ENCODE measurements around the gene FAIM2.
"Not testable (repeated sequence)": the region's sequence is repeated elsewhere in the genome, so short reads cannot be mapped to it uniquely, and the experiment has no call there.

Gene FAIM2

DNA sequence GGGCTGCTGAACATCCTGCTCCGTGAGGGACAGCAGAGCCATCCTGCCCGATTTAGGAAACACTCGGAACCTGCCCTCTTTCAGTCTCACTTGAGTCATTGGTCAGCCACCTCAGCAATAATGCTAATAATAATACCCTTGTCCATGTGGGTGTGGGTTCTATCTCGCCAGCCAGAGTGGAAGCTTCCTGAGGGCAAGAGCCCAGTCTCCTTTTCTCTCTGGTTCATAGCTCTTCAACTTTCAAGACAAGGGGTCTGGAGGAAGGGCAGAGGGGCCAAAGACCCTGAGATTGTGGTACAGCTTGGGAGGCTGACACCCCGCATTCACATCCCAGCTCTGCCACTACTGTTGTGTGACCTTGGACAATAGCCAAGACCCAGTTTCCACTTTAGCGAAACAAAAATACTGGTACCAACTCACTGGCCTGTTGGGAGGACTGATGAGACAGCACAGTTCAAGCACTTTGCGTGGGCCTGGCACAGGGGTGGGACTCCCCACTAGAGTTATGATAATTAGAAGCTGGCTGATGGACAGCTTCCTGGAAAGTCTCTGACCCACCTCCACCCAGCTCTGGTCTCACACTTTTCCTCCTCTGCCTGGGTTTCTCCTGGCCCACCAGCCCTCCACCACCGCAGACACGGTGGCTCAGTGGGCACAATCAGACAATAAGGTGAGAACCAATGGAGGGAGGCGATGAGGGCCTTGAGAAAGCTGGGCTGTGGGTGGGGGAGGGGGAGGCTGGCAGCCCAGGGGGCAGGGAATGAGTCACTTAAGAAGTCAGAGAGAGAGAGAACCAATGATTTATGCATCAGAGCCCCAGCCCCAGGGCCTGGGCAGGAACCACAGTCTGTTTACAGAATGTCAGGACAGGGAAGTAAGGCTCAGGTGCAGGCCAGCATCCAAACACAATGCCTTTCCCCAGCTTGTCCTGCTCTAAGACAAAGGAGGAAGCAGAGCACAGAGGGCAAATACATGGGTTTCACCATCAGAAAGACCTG, 9.6 kb downstream of the FAIM2 start:
- no peak for DNase-seq

DNA sequence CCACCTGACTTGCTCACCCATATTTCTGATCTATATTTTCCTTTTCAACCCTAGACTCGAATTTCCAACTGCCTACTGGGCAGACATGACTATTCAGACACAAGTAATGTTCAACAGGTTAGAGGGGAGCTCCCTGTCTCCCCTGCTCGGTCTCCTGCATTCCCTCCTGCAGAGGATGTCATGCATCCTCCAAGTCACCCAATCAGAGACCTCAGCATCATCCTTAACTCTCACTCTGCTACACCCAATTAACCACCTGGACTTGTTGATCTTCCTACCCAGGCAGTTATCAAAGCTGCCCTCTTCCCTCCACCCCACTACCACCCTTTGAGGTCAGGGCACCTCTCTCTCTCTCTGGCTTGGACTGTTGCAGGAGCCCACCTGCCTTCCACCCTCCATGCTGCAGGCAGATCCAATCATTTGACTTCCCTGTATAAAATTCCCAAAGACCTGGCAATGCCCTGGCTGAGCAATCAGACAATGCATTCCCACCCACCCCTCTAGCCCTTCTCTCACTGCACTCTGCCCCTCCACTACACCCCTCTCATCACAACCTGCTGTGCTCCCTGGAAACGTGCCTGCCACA, 10.9 kb downstream of the FAIM2 start:
- DNase-seq, result no peak

DNA sequence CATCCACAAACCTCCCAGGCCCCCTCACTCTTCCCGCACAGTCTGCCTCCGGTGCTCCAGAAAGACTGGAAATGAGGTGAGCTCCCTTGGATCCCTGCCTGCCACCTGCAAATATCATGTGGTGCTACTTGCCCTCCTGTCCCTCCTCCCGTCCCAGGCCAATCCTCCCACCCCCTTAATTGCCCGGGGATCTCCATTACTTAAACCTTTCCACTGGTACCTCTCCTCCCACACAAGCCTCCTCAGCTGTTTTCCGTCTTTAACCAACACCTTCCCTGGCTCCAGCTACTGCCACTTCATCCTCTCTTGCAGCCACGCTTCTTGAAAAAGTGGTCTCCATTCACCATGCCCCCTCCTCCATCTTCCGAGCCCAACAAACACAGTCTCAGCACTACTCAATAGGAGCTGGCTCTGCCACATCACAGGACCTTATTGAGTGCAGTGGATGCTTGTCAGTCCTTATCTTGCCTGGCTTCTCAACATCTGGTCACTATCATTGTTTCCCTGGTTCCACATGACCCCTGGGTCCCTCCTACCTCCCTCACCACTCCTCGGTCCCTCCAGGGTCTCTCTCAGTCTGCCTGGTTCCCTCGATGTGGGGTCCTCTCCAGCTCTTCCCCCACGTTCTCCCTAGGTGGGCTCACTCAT, 11.5 kb downstream of the FAIM2 start:
- no peak for DNase-seq

DNA sequence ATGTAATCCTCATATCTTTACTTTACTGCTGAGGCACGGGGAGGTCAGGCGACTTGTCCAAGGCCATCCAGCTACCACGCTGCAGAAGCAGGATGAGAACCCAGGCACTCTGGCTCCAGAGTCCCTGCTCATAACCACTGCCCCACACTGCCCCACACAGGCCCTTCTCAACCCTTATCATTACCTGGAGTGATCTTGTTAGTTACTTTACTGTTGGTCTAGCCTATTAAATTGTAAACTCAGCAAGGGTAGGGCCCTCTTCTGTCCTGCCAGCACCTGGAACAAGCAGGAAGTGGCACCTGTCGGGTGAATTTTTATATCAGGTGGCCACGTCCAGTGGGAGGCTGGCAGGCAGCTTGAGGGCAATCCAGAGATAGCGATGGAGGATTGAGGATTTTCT, 12.2 kb downstream of the FAIM2 start:
- no peak for DNase-seq

DNA sequence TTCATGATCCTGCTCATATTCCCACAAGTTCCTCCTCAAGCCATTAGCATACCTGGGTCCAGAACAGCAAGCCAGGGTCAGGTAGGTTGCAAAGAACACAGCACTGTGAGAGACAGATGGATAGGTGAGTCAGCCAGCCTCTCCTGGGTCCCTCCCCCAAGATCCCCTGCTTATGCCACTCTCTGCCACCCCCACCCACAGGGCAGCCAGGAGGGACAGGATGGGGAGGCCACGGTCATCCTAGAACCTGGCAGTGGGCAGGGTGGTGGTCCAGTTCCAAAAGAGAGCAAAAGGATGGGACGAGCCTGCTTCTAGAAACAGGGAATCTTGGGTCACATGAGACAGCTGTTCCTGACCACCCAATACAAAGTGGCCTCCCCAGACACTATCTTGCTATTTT, 12.7 kb downstream of the FAIM2 start:
- DNase-seq, result no peak

DNA sequence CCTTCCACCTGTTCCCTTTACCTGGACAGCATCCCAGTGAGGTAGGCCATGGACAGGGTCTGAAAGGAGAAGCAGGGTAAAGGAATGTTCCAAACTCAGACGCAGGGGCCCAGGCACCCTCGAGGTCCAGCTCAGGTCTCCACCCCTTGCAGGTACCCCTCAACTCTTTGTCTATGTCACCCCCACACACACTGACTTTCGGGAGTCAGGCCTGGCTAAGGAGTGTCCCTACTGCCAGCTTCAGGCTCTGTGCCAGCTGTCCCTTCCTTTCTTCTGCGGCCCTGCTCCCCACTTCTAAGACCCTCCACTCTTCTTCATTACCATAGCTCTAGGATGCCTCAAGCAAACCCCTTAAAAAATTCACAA, 13.6 kb downstream of the FAIM2 start:
- DNase-seq, result no peak

DNA sequence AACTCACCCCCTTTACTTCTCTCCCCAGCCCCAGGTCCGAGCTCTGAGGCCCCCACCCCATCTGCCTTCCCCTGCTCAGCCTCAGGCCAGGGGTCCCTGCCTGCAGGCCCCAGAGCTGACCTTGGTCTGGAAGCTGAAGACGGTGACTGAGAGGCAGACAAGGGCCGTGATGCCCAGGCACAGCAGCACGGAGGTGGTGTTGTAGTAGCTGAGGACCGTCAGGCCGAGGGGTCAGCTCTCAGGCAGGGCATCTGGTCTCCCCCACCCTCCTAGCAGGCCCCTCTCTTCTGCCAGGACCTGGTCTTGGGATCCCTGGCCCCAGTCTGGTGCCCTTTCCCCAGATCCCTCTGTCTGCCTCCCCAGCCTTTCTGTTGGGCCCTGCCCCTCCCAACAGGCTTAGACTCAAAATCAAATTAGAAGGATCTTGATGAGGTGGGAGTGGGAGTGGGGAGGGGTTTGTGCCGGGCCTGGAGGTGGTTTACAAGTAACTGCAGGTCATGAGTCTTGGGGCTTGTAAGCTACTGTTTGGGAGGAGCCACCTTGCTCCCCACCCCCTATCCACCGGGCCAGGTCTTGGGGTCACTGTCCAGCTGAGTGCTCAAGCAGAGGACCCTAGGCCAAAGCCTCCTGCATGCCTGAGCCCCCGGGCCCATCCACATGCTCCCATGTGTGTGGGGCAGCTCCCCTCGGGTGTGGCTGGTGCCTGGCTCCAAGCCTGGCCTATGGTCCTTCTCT, 14.2 kb downstream of the FAIM2 start:
- no peak for DNase-seq

DNA sequence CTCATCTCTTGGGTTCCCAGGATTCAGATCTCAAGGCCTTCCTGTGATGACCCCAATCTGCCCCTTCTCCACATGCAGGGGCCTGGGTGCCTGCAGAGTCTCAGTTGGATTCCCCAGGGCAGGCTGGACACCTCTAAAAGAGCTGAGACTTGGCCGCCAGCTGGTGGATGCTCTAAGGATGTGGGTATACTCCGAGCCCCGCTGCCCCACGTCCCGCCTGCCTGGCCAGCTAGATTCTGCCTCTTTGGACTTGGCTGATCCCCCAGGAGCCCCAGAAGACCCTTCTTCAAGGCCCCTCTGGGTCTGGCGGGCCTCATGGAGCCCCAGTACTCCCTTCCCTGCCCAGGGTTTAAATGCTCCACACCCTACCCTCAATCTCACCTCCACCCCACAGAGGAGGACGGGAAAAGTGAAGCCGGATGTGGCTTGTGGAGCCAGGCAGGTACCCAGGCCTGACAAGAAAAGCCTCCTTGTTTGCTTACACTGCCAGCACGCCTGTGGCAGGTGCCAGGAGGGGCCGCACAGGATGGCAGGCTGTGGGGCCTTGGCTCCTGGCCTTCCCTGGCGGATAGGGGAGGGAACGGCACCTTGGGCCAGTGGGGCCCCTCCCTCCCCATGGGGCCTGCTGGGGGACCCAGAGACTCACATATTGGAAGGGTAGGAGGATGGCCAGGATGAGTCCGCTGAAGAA, 15.1 kb downstream of the FAIM2 start:
- no peak for DNase-seq

DNA sequence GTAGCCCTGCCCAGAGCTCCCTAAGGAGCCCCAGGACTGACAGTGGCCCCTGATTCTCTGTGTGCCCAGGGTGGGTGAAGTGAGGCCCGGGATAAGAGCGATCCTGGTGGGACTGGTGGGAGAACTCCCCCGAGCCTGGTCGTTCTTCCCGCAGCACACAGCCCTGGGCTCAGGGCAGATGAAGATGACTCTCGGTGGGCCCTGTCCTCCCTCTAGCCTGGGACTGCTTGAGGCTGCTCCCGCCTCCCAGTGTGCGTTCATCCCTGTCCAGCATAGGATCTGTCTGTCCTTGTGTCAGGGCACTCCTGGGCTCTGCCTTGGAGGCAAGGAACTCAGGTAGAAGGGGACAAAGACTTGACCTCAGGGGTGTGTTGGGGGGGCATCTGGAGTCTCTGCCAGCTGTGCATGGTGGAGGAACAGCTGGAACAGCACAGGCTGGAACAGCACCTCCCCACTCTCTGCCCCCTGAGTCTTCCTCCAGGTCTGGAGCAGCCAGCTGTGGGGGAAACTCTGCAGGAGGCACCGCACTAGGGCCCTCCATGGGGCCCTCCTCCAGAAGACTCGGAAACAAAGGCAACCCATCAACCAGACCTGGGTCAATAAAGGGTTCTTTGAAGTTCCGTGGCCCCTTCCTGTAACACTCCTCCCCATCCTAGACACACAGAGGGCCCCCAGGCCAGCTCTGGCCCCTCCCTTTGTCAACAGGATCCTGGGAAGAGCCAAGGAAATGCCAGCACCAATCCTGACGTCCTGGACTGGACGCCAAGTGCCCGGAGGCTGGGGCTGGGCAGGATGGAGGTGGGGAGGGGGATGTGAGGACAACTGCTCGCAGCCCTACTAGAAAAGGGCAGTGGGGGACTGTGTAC, 15.9 kb downstream of the FAIM2 start:
- DNase-seq, result no peak

DNA sequence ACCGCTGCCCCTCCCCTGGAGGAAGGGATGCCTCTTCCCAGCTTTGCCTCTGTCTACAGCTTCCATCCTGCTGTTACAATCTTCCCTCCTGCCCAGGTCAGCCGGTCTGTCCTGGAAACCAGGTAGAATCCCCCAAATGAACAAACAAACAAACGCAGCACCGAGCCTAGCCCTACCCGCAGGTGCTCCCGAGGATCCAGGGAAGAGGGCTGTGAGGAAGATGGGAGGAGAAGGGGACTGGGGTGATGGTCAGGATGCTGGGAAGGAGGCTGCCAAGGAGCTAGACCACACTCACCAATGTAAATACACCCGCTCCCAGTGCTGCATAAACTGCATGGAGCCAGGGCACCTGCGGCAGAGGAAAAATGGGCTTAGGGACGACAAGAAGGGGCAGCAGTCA, 16.6 kb downstream of the FAIM2 start:
- DNase-seq, result no peak

DNA sequence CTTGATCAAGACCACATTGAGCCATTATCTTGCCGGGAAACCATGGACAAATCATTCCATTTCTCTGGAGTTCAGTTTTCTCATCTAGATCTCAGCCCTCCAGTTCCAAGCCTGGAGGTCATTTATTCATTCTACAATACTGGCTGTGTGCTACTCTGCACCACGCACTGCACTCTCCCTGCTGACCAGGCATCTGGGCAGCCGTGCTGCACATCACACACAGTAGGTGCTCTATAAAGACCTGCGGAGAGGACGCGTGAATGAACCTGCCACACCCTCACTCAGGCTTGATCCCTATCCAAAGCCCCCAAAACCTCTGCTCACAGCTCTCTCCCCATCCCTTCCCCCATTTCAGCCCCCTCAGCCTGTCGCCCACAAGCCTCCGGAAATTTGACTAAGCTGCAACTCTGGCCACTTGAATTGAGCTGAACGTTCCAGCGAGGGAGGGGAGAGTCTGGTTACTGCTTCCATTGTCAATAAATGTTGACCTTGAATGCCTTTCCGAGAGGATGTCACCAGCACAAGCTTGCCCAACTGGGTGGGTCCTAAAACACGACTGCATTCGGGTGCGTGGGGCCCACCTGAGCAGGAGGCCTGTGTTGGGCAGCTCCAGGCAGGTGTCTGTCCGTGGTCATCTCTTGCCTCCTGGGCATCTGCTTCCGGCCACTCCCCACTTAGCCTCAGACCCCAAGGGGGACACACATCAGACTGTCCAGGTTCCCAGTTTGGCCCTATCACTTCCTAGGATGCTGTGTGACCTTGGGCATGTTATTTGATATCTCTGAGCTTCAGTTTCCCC, 17.8 kb downstream of the FAIM2 start:
- DNase-seq, result no peak

DNA sequence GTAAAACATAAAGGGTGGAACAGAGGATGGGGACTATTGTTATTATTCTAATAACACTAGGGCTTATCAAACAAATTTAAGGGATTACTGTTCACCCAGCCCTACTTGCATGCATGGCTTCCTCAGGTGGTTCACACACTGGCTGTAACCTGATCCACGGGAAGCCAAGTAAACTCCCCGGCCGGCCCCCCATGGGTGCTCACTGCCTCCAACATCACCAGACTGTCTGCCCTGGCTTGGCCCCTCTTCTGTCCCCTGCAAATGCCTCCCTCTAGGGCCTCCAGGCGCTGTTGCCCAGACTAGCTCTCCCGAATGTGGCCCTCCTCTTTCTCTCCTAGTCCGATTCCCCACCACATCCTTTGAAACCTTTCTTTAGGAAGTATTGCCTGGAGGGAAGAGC, 18.6 kb downstream of the FAIM2 start:
- DNase-seq, result no peak

DNA sequence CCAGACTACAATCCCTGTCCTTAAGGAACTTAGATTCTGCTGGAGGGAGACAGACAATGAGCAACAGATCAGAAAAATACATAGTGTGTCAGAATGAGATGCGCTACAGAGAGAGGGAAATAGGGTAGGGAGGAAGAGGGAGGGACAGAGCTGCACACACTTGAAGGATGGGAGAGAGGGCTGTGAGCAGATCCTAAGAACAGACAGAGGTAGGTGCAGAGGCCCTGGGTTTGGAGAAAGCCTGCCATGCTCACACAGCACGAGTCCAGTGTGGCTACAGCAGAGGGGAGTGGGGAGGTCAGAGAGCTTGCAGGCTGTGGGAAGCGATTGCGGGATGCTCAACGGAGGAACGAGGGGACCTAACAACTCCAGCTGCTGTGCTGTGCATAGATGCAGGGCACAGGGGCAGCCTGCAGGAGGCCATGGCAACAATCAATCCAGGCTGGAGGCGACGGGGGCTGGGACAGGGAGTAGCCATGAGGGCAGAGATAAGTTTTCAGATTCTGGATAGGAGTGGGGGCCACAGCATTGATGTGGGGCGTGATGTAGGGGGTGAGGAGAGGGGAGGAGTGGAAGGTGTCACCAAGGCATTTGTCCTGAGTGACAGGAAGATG, 20.7 kb downstream of the FAIM2 start:
- no peak for DNase-seq

DNA sequence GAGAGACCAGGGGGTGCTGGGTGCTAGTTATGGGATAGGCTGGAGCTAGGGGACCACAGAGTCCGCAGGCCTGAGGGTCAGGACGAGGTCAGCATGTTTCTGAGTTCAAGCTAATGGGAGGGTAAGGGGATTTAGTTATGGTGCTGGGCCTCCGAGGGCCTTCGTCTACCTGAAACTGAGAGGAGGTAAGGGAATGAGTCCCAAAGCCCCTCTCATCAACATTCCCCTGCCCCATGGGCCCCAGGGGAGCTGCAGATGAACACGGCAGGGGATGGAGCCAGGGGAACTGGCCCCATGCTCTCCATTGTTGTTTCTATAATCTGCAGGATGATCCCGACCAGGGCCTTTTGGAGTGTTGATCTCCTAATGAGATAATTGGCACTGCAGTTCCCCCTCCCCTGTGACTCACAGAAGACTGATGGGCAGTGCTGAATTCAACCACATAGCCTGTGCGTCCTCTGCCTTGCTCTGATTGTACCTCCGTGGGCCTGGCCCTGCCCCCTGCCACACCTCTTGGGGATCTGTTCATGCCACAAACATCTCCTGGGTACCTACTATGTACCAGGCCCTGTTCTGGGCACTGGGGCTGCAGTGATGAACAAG, 21.4 kb downstream of the FAIM2 start:
- DNase-seq, result no peak

DNA sequence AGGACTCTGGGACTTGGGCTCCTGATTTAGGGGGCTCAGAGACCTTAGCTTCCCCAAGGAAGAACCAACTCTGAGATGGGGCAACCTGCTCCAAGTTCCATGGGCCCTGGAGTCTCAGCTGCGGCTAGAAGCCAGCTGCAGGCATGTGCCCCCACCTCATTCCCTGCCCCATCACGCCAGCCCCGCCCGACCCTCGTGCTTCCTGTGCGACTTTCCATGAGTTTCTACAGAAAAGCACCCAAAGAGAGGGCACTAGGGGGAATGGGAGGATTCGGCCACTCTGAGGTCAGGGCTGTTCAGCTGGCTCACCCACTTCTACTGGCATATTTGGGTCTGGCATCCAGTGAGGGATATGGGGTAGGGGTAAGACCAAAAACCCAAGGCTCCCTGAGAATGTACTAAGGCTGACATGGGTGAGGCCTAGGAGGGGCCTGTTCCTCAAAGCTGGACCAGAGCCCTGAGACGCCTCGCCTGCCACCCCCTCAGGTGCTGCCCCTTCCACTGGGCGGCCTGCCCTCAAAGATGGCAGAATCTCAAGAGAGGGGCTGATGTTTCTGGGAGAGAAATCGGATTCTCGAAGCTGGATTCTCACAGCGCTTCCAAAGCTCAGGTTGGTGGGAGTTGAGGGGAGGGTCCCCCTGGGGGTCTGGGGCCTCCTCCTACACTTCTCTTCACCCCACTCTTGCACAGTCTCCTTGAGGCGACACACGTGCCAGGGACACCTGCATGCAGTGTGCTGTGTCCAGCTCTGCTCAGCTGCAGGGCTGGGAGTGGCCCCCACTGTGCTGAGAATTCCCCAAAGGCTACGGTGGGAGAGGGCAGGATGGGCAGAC, 22.1 kb downstream of the FAIM2 start:
- DNase-seq, result no peak

DNA sequence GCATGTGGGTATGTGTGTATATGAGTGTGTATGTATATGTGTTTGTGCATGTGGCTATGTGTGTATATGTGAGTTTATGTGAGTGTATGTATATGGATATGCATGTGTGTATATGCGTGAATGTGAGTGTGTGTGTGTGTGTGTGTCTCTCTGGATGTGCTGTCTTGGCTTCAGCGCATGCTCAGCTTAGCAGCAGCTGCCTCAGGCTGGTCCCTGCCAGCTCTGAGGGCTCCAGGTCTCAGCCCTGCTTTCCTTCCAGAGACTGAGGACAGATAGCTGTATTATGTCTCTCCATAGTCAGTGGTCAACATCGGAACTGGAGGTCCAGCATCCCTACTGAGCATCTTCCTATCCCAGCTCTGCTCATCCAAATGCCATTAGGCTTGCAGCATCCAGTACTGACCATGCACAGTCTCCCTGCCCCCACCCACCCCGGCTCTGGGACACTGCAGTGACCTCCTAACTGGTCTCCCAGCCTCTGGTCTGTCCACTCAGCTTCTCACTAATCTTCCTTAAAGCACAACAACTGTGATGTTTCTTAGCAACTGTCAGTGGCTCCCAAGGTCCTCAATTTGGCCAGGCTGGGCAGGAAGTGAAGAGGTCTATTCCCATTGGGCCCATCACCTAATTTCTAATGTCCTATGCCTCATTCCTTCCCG, 22.8 kb downstream of the FAIM2 start:
- no peak for DNase-seq

DNA sequence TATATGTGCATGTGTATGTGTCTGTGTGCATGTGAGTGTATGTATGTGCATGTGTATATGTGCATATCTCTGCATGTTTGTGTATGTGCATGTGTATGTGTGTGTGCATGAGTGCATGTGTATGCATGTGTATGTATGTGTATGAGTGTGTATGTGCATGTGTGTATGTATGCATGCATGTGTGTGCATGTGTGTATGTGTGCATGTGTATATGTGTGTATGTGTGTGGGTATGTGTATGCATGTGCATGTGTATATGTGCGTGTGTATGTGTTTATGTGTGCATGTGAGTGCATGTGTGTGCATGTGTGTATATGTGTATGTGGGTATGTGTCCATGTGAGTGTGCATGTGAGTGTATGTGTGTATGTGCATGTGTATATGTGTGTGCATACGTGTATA, 24.6 kb downstream of the FAIM2 start:
- DNase-seq, result not testable (repeated sequence)

DNA sequence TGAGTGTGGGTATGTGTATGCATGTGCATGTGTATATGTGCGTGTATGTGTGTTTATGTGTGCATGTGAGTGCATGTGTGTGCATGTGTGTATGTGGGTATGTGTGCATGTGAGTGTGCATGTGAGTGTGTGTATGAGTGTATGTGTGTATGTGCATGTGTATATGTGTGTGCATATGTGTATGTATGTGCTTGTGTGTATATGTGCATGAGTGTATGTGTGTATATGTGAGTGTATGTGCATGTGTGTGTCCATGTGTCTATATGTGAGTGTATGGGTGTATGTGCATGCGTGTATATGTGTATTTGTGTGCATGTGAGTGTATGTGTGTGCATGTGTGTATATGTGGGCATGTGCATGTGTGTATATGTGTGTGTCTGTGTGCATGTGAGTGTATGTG, 25.7 kb downstream of the FAIM2 start:
- no peak for DNase-seq
